WTC11 (cell line): ENCODE data around the gene PHKG2.

ENCODE experiments used
- TF ChIP-seq, protein P1 (sequence below): sonication (generic); formaldehyde crosslinking; IDR thresholded peaks from 2 replicates; pipeline ENCODE4 v1.8.0; 2022; ENCODE audit warnings: mild to moderate bottlenecking, missing genetic modification reagents
- TF ChIP-seq, protein P2 (sequence below): fragments of 200-600 bp; IDR thresholded peaks from 2 replicates; pipeline ENCODE4 v1.8.0; 2022; ENCODE audit warnings: antibody characterized with exemption
- TF ChIP-seq, protein P3 (sequence below): sonication (generic); formaldehyde crosslinking; conservative IDR thresholded peaks from 2 replicates; pipeline ENCODE4 v1.8.1; 2022; ENCODE audit warnings: mild to moderate bottlenecking, missing genetic modification reagents
- TF ChIP-seq, protein P4 (sequence below): fragments of 250-450 bp; sonication (Bioruptor Pico); IDR thresholded peaks from 2 replicates; pipeline ENCODE4 v1.9.0; 2021; ENCODE audit warnings: mild to moderate bottlenecking

DNA sequence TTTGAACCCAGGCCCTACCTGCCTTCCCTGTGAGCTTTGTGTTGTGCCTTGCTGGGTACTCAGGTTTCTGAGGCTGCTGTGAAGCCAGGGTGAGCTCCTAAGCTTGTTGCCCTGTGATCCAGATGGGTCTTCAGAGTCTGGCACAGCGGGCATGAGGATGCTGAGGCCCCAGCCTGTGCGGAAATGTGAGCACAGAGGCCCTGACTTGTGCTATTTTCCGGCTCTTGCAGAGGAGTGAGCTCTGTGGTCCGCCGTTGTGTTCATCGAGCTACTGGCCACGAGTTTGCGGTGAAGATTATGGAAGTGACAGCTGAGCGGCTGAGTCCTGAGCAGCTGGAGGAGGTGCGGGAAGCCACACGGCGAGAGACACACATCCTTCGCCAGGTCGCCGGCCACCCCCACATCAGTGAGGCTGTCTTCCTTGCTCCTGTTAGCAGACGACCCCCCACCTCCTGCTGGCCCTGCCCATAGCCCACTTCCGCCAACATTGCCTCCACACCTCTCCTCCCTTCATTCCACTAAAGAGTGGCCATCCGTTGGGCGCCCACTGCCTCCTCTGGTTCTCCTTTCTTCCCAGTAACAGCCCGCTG is 2.7 kb downstream of the PHKG2 start:
- TF ChIP-seq, protein P1, sequence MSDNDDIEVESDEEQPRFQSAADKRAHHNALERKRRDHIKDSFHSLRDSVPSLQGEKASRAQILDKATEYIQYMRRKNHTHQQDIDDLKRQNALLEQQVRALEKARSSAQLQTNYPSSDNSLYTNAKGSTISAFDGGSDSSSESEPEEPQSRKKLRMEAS (CRISPR knock-in tag): no peak
- TF ChIP-seq, protein P2, sequence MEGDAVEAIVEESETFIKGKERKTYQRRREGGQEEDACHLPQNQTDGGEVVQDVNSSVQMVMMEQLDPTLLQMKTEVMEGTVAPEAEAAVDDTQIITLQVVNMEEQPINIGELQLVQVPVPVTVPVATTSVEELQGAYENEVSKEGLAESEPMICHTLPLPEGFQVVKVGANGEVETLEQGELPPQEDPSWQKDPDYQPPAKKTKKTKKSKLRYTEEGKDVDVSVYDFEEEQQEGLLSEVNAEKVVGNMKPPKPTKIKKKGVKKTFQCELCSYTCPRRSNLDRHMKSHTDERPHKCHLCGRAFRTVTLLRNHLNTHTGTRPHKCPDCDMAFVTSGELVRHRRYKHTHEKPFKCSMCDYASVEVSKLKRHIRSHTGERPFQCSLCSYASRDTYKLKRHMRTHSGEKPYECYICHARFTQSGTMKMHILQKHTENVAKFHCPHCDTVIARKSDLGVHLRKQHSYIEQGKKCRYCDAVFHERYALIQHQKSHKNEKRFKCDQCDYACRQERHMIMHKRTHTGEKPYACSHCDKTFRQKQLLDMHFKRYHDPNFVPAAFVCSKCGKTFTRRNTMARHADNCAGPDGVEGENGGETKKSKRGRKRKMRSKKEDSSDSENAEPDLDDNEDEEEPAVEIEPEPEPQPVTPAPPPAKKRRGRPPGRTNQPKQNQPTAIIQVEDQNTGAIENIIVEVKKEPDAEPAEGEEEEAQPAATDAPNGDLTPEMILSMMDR: no peak
- TF ChIP-seq, protein P3, sequence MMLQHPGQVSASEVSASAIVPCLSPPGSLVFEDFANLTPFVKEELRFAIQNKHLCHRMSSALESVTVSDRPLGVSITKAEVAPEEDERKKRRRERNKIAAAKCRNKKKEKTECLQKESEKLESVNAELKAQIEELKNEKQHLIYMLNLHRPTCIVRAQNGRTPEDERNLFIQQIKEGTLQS (CRISPR knock-in tag): no peak
- TF ChIP-seq, protein P4, sequence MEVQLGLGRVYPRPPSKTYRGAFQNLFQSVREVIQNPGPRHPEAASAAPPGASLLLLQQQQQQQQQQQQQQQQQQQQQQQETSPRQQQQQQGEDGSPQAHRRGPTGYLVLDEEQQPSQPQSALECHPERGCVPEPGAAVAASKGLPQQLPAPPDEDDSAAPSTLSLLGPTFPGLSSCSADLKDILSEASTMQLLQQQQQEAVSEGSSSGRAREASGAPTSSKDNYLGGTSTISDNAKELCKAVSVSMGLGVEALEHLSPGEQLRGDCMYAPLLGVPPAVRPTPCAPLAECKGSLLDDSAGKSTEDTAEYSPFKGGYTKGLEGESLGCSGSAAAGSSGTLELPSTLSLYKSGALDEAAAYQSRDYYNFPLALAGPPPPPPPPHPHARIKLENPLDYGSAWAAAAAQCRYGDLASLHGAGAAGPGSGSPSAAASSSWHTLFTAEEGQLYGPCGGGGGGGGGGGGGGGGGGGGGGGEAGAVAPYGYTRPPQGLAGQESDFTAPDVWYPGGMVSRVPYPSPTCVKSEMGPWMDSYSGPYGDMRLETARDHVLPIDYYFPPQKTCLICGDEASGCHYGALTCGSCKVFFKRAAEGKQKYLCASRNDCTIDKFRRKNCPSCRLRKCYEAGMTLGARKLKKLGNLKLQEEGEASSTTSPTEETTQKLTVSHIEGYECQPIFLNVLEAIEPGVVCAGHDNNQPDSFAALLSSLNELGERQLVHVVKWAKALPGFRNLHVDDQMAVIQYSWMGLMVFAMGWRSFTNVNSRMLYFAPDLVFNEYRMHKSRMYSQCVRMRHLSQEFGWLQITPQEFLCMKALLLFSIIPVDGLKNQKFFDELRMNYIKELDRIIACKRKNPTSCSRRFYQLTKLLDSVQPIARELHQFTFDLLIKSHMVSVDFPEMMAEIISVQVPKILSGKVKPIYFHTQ: no peak
